GM12891 (cell line): ENCODE data around the gene EYS.
"Not testable (repeated sequence)": the region's sequence is repeated elsewhere in the genome, so short reads cannot be mapped to it uniquely, and the experiment has no call there.

ENCODE experiments used
- DNase-seq: peaks from one replicate; pipeline ENCODE4 v3.0.0; 2011; ENCODE audit warnings: low spot score; ENCODE audit not compliant: insufficient read length
- FAIRE-seq: peaks from 2 replicates; lab custom pipeline; 2011; peaks lifted over from hg19 to GRCh38; lab: Jason Lieb, UNC
- PAX5 ChIP-seq: IDR thresholded peaks from 2 replicates; pipeline ENCODE4 v1.6.1; 2011; ENCODE audit warnings: low read length, moderate library complexity, mild to moderate bottlenecking; ENCODE audit not compliant: insufficient read depth, severe bottlenecking
- POLR2A ChIP-seq: IDR thresholded peaks from 2 replicates; pipeline ENCODE4 v1.6.1; 2011; ENCODE audit warnings: low read depth, low read length, control low read depth
- POLR2AphosphoS5 ChIP-seq: IDR thresholded peaks from 2 replicates; pipeline ENCODE4 v1.6.1; 2011; ENCODE audit warnings: low read depth, low read length, control low read depth
- POU2F2 ChIP-seq: IDR thresholded peaks from 2 replicates; pipeline ENCODE4 v1.6.1; 2011; ENCODE audit warnings: low read depth, mild to moderate bottlenecking, control low read depth, low read length, moderate library complexity
- SPI1 ChIP-seq: IDR thresholded peaks from 2 replicates; pipeline ENCODE4 v1.6.1; 2011; ENCODE audit warnings: low read depth, low read length, control low read depth
- TAF1 ChIP-seq: IDR thresholded peaks from 2 replicates; pipeline ENCODE4 v1.6.1; 2011; ENCODE audit warnings: low read depth, low read length, control low read depth

The EYS gene

GRCh38 chr6:64483956-64484499 lies 1223.0 kb downstream of the EYS start:
- DNase-seq (no peak), FAIRE-seq (no peak)
- TF ChIP-seq TAF1 (no peak), POLR2AphosphoS5 (no peak), POLR2A (no peak), POU2F2 (no peak), PAX5 (no peak), SPI1 (no peak)

- no peak for DNase-seq
- TF ChIP-seq POLR2A: no peak
- no peak for TF ChIP-seq SPI1
- no peak for TF ChIP-seq PAX5
- TF ChIP-seq POLR2AphosphoS5: no peak
- no peak for TF ChIP-seq TAF1
- TF ChIP-seq POU2F2: no peak
- FAIRE-seq: no peak
Measured at GRCh38 chr6:64482631-64483030, 1224.4 kb downstream of the EYS start.

- TF ChIP-seq PAX5 (no peak), SPI1 (no peak), POU2F2 (no peak), POLR2AphosphoS5 (no peak), POLR2A (no peak), TAF1 (no peak)
- no peak for FAIRE-seq
- no peak for DNase-seq
Measured at GRCh38 chr6:64479134-64479533, 1227.9 kb downstream of the EYS start.

- no peak for FAIRE-seq
- TF ChIP-seq POLR2A (no peak), PAX5 (no peak), SPI1 (no peak), POU2F2 (no peak), TAF1 (no peak), POLR2AphosphoS5 (no peak)
Measured at GRCh38 chr6:64477391-64477790, 1229.6 kb downstream of the EYS start.

GRCh38 chr6:64476935-64477334 lies 1230.1 kb downstream of the EYS start:
- FAIRE-seq (no peak), DNase-seq (no peak)
- TF ChIP-seq POLR2A (no peak), POLR2AphosphoS5 (no peak), SPI1 (no peak), PAX5 (no peak), POU2F2 (no peak), TAF1 (no peak)

More at GRCh38 chr6:64477391-64477790, 1229.6 kb downstream of the EYS start:
- no peak for DNase-seq

- not testable (repeated sequence) for DNase-seq, FAIRE-seq
Measured at GRCh38 chr6:64469405-64469804, 1237.6 kb downstream of the EYS start.

- TF ChIP-seq POU2F2 (no peak), POLR2AphosphoS5 (no peak), SPI1 (no peak), TAF1 (no peak), PAX5 (no peak), POLR2A (no peak)
- FAIRE-seq (no peak), DNase-seq (no peak)
Measured at GRCh38 chr6:64467656-64468055, 1239.4 kb downstream of the EYS start.

GRCh38 chr6:64459411-64459944 lies 1247.5 kb downstream of the EYS start:
- FAIRE-seq: no peak
- TF ChIP-seq POU2F2: no peak
- TF ChIP-seq POLR2AphosphoS5: no peak
- TF ChIP-seq TAF1: no peak
- TF ChIP-seq PAX5: no peak
- no peak for DNase-seq

- not testable (repeated sequence) for FAIRE-seq, DNase-seq
Measured at GRCh38 chr6:64448101-64448500, 1258.9 kb downstream of the EYS start.

- no peak for TF ChIP-seq POU2F2
- TF ChIP-seq TAF1: no peak
- TF ChIP-seq PAX5: no peak
- TF ChIP-seq POLR2AphosphoS5: no peak
- TF ChIP-seq POLR2A: no peak
- TF ChIP-seq SPI1: no peak
- FAIRE-seq (no peak), DNase-seq (no peak)
Measured at GRCh38 chr6:64445038-64445437, 1262.0 kb downstream of the EYS start.
